Ammon's horn (tissue), 1 donor: Measurements from ENCODE around the gene PDSS2.

ENCODE experiments used
- DNase-seq: peaks from one replicate; pipeline ENCODE4 v3.0.0-alpha.2; 2016; ENCODE audit warnings: low spot score

PDSS2 gene

GRCh38 chr6:107360476-107360875, 98.9 kb downstream of the PDSS2 start:
- no peak for DNase-seq

- DNase-seq, result no peak
These were observed 101.5 kb downstream of the PDSS2 start for GRCh38 chr6:107357842-107358241.

- DNase-seq, result no peak
These were observed 102.3 kb downstream of the PDSS2 start for GRCh38 chr6:107357031-107357430.

GRCh38 chr6:107355659-107356058, 103.7 kb downstream of the PDSS2 start:
- DNase-seq, result no peak

- DNase-seq, result no peak
These were observed 104.9 kb downstream of the PDSS2 start for GRCh38 chr6:107354451-107354850.

GRCh38 chr6:107353773-107354382, 105.5 kb downstream of the PDSS2 start:
- DNase-seq, result no peak

GRCh38 chr6:107348224-107348623, 111.1 kb downstream of the PDSS2 start:
- DNase-seq, result no peak

GRCh38 chr6:107345393-107345792, 114.0 kb downstream of the PDSS2 start:
- no peak for DNase-seq

- peak; percentile 41 for DNase-seq
These were observed 114.4 kb downstream of the PDSS2 start for GRCh38 chr6:107344981-107345380.

- no peak for DNase-seq
These were observed 115.0 kb downstream of the PDSS2 start for GRCh38 chr6:107344383-107344782.

GRCh38 chr6:107342144-107342543, 117.2 kb downstream of the PDSS2 start:
- no peak for DNase-seq

GRCh38 chr6:107340881-107341280, 118.5 kb downstream of the PDSS2 start:
- DNase-seq, result no peak

- no peak for DNase-seq
These were observed 122.1 kb downstream of the PDSS2 start for GRCh38 chr6:107337191-107337741.

- no peak for DNase-seq
These were observed 125.3 kb downstream of the PDSS2 start for GRCh38 chr6:107334026-107334425.

GRCh38 chr6:107333491-107333890, 125.9 kb downstream of the PDSS2 start:
- no peak for DNase-seq

- no peak for DNase-seq
These were observed 127.7 kb downstream of the PDSS2 start for GRCh38 chr6:107331409-107332386.

GRCh38 chr6:107330168-107330567, 129.2 kb downstream of the PDSS2 start:
- DNase-seq, result no peak

GRCh38 chr6:107329063-107329860, 130.1 kb downstream of the PDSS2 start:
- no peak for DNase-seq

GRCh38 chr6:107328081-107328480, 131.3 kb downstream of the PDSS2 start:
- DNase-seq, result no peak

GRCh38 chr6:107323133-107323785, 136.1 kb downstream of the PDSS2 start:
- no peak for DNase-seq

GRCh38 chr6:107321793-107322192, 137.6 kb downstream of the PDSS2 start:
- DNase-seq, result no peak
